Psoas muscle (tissue), 8 donors: Measurements from ENCODE around the gene PSAP. TPM values are rescaled to one million over a fixed set of nuclear protein-coding genes. Genes with fewer than 3 reads are reported as not detected.
A peak's percentile ranks its signal among the peaks of the same experiment; 100 is the strongest.
"Not testable (repeated sequence)": the region's sequence is repeated elsewhere in the genome, so short reads cannot be mapped to it uniquely, and the experiment has no call there.

Experiments
- ATAC-seq, 4 donors: fragments of 200-7000 bp; cut with Tn5 transposase; one replicate each; pipeline ENCODE4 v1.9.1; 2020; ENCODE audit warnings: moderate library complexity in 3 of 4, mild to moderate bottlenecking in 2 of 4
- DNase-seq, 2 donors: peaks; one replicate each; pipeline ENCODE4 v3.0.0-alpha.2; 2020
- H3K27ac ChIP-seq: fragments of 200-600 bp; one replicate; pipeline ENCODE4 v1.8.0; 2022
- H3K27me3 ChIP-seq, 3 donors: fragments of 200-600 bp in 1 of 3; one replicate each; pipeline versions ENCODE4 v1.6.1 to v1.8.0; 2013 to 2022; ENCODE audit warnings: low read length in 2 of 3, mild to moderate bottlenecking in 2 of 3, moderate library complexity in 1 of 3; ENCODE audit not compliant: insufficient read depth in 3 of 3
- H3K36me3 ChIP-seq, 2 donors: fragments of 200-600 bp in 1 of 2; one replicate each; pipeline versions ENCODE4 v1.6.1 to v1.8.0; 2013 to 2022; ENCODE audit warnings: low read depth in 1 of 2, mild to moderate bottlenecking in 1 of 2, moderate library complexity in 1 of 2; ENCODE audit not compliant: insufficient read depth in 1 of 2
- H3K4me1 ChIP-seq: fragments of 200-600 bp; one replicate; pipeline ENCODE4 v1.8.0; 2022
- H3K4me3 ChIP-seq: fragments of 200-600 bp; one replicate; pipeline ENCODE4 v1.8.0; 2022; ENCODE audit warnings: mild to moderate bottlenecking
- H3K9me3 ChIP-seq: fragments of 200-600 bp; one replicate; pipeline ENCODE4 v1.8.0; 2022
- WGBS, 3 donors: extraction: QIAGEN DNeasy Blood & Tissue Kit; methylation state at CpG; one replicate each; pipeline versions ENCODE4 v1.1.6 to v1.1.7; 2013; 5-methylcytosine and 5-hydroxymethylcytosine counted together
- intact Hi-C, 2 donors: fragments of 100-400 bp; cut with DNase I; formaldehyde crosslinking; loops; one replicate each; pipeline versions ENCODE4 v1.11.0 to v1.14.2; 2022
- polyA plus RNA-seq, 3 donors: library from polyadenylated mRNA; stranded (reverse); fragments of 200-250 nt; gene quantifications; one replicate each; pipeline ENCODE4 v1.2.3, GENCODE V29; 2013
- total RNA-seq, 4 donors: library from RNA; stranded (reverse); fragmentation: NEBNext Ultra II Directional in 2 of 4; extraction: Animal tissue kit (Norgen Biotek cat#: 25700) in 2 of 4; gene quantifications; one replicate each; pipeline versions ENCODE4 v1.2.1 to v1.2.4, GENCODE V29; 2021 to 2023
- TF ChIP-seq, protein P1 (sequence below): fragments of 200-600 bp; IDR thresholded peaks from one replicate; pipeline ENCODE4 v1.8.0; 2022; ENCODE audit warnings: antibody characterized with exemption
- donor health status: healthy with polysubstance abuse.
- donor health status: DM: no; HTN: no; CAD: no; lungs with moderate emphysema.
- donor health status: Bipolar disorder and iron deficiency.
- donor health status: healthy.
- donor health status: DM: yes; HTN: yes; CAD: no.
- donor health status: DM: no; HTN: no; CAD: no.
- donor health status: DM: no; HTN: no; CAD: no.
- donor health status: DM: yes; HTN: yes; CAD: no.

The PSAP gene
- total and polyA plus RNA-seq, 7 donors: 634 to 1,725 (median 1,049) TPM

- H3K9me3 ChIP-seq: no peaks in the 10 kb centered on the region
- peak in 1 of 2 donors; percentile 26 for DNase-seq
- 87 to 97% (median 91%) methylated on average over 9 of the region's 9 CpGs for WGBS, 3 donors
- no peaks in the 10 kb centered on the region for H3K36me3 ChIP-seq
- H3K4me3 ChIP-seq: no peak overlapping the region
- H3K27me3 ChIP-seq: no peaks in the 10 kb centered on the region
- intact Hi-C loops: no loop called here
- H3K27ac ChIP-seq: no peak overlapping the region
- no peak for ATAC-seq
- TF ChIP-seq, protein P1, sequence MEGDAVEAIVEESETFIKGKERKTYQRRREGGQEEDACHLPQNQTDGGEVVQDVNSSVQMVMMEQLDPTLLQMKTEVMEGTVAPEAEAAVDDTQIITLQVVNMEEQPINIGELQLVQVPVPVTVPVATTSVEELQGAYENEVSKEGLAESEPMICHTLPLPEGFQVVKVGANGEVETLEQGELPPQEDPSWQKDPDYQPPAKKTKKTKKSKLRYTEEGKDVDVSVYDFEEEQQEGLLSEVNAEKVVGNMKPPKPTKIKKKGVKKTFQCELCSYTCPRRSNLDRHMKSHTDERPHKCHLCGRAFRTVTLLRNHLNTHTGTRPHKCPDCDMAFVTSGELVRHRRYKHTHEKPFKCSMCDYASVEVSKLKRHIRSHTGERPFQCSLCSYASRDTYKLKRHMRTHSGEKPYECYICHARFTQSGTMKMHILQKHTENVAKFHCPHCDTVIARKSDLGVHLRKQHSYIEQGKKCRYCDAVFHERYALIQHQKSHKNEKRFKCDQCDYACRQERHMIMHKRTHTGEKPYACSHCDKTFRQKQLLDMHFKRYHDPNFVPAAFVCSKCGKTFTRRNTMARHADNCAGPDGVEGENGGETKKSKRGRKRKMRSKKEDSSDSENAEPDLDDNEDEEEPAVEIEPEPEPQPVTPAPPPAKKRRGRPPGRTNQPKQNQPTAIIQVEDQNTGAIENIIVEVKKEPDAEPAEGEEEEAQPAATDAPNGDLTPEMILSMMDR: no peak
- H3K4me1 ChIP-seq: peaks cover 5% of the 10 kb centered on the region
These were observed 30.8 kb upstream of the PSAP start for GRCh38 chr10:71881647-71882355.

- H3K4me3 ChIP-seq, DNase-seq, H3K27ac ChIP-seq, H3K27me3 ChIP-seq, H3K9me3 ChIP-seq, intact Hi-C loops, H3K4me1 ChIP-seq, H3K36me3 ChIP-seq, ATAC-seq: not testable (repeated sequence)
- 93 to 95% (median 93%) methylated on average over 2 of the region's 2 CpGs for WGBS, 3 donors
These were observed 30.2 kb upstream of the PSAP start for GRCh38 chr10:71881307-71881624.

GRCh38 chr10:71880425-71881306 lies 29.6 kb upstream of the PSAP start:
- intact Hi-C loops: no loop called here
- Histone ChIP-seq H3K27ac (no peak overlapping the region), H3K27me3 (no peaks in the 10 kb centered on the region), H3K9me3 (no peaks in the 10 kb centered on the region), H3K36me3 (no peaks in the 10 kb centered on the region), H3K4me1 (peaks cover 5% of the 10 kb centered on the region), H3K4me3 (no peak overlapping the region)
- TF ChIP-seq, protein P1: no peak
- DNase-seq: peak; percentile 37 to 39
- ATAC-seq: peak; percentile 28 to 54 (median 48)
- 82 to 89% (median 85%) methylated on average over 13 of the region's 13 CpGs for WGBS, 3 donors

GRCh38 chr10:71878327-71879034 lies 27.4 kb upstream of the PSAP start:
- DNase-seq: no peak
- intact Hi-C loops: no loop called here

More at GRCh38 chr10:71878327-71879034, 27.4 kb upstream of the PSAP start:
- no peak for ATAC-seq
- H3K36me3 ChIP-seq: no peaks in the 10 kb centered on the region
- WGBS, 3 donors: 59 to 64% (median 63%) methylated on average over 18 of the region's 18 CpGs
- H3K27me3 ChIP-seq: no peaks in the 10 kb centered on the region
- H3K4me3 ChIP-seq: no peak overlapping the region
- H3K27ac ChIP-seq: no peak overlapping the region
- no peaks in the 10 kb centered on the region for H3K9me3 ChIP-seq
- TF ChIP-seq, protein P1: no peak
- H3K4me1 ChIP-seq: peaks cover 5% of the 10 kb centered on the region
